Gastroesophageal sphincter (tissue), 4 donors: ENCODE results near the gene RILPL2. TPM values are rescaled to one million over a fixed set of nuclear protein-coding genes. Genes with fewer than 3 reads are reported as not detected.
"Not testable (repeated sequence)": the region's sequence is repeated elsewhere in the genome, so short reads cannot be mapped to it uniquely, and the experiment has no call there.

Source experiments
- ATAC-seq: fragments of 150-250 bp; one replicate; pipeline ENCODE4 v1.9.1; 2016; ENCODE audit warnings: mild to moderate bottlenecking, moderate library complexity
- H3K27ac ChIP-seq, 4 donors: fragments of 200-600 bp; sonication (generic) in 3 of 4; 1 replicate in 3 of 4; 2 replicates in 1 of 4; pipeline ENCODE4 v1.5.1; 2016 to 2019
- H3K27me3 ChIP-seq: fragments of 200-600 bp; sonication (generic); one replicate; pipeline ENCODE4 v1.5.1; 2019
- H3K36me3 ChIP-seq, 2 donors: fragments of 200-600 bp; sonication (generic); one replicate each; pipeline ENCODE4 v1.5.1; 2019; ENCODE audit warnings: control low read depth in 1 of 2
- H3K4me1 ChIP-seq, 3 donors: fragments of 200-600 bp; sonication (generic); 1 replicate in 2 of 3; 2 replicates in 1 of 3; pipeline ENCODE4 v1.5.1; 2016 to 2019; ENCODE audit warnings: control low read depth in 2 of 3
- H3K4me3 ChIP-seq, 2 donors: fragments of 200-600 bp; sonication (generic); one replicate each; pipeline ENCODE4 v1.5.1; 2019; ENCODE audit warnings: mild to moderate bottlenecking in 1 of 2, moderate library complexity in 1 of 2
- H3K9me3 ChIP-seq, 3 donors: fragments of 200-600 bp; sonication (generic); one replicate each; pipeline ENCODE4 v1.5.1; 2017 to 2019; ENCODE audit warnings: control low read depth in 2 of 3
- CTCF ChIP-seq, 4 experiments: fragments of 200-600 bp in 2 of 4; fragments of 450-650 bp in 2 of 4; sonication (generic) in 1 of 4; IDR thresholded peaks; one replicate each; pipeline ENCODE4 v1.5.1; 2017 to 2019; ENCODE audit warnings: antibody characterized with exemption in 4 of 4, mild to moderate bottlenecking in 2 of 4, moderate library complexity in 2 of 4
- EP300 ChIP-seq: sonication (generic); formaldehyde crosslinking; IDR thresholded peaks from one replicate; pipeline ENCODE4 v1.6.1; 2017; ENCODE audit warnings: antibody characterized with exemption, mild to moderate bottlenecking
- POLR2A ChIP-seq, 2 donors: fragments of 450-650 bp; IDR thresholded peaks; one replicate each; pipeline ENCODE4 v1.6.1; 2017; ENCODE audit warnings: antibody characterized with exemption in 2 of 2, mild to moderate bottlenecking in 2 of 2, moderate library complexity in 1 of 2
- POLR2AphosphoS5 ChIP-seq: sonication (generic); formaldehyde crosslinking; IDR thresholded peaks from one replicate; pipeline ENCODE4 v1.6.1; 2017; ENCODE audit warnings: antibody characterized with exemption
- WGBS, 2 donors: methylation state at CpG; one replicate each; pipeline ENCODE4 v1.1.5; 2018; ENCODE audit warnings: low coverage in 1 of 2; 5-methylcytosine and 5-hydroxymethylcytosine counted together
- total RNA-seq, 4 donors: library from RNA; depleted of rRNA; stranded (reverse); fragments of >200 nt; gene quantifications; one replicate each; pipeline ENCODE4 v1.1.0, GENCODE V29; 2016

RILPL2 gene
- total RNA-seq, 4 donors from 2014 or later: 6.2 to 9.2 (median 7.9) TPM

GRCh38 chr12:123428591-123428990 lies 7.9 kb downstream of the RILPL2 start:
- Histone ChIP-seq H3K36me3 (peaks cover 0 to 50% of the 10 kb centered on the region in 2 donors), H3K4me3 (no peak overlapping the region), H3K9me3 (no peaks in the 10 kb centered on the region), H3K27me3 (no peaks in the 10 kb centered on the region), H3K27ac (no peak overlapping the region), H3K4me1 (peaks cover 0 to 18% (median 0%) of the 10 kb centered on the region in 3 donors)
- ATAC-seq: no peak
- WGBS, 2 donors: 85 to 88% methylated on average over 6 of the region's 6 CpGs
- TF ChIP-seq POLR2A (IDR thresholded peaks at IDR 0.05): no peak
- no peak for TF ChIP-seq POLR2AphosphoS5
- TF ChIP-seq CTCF (IDR thresholded peaks at IDR 0.05): no peak
- TF ChIP-seq EP300: no peak

- whole genome bisulfite sequencing, 2 donors: 97 to 100% methylated on average over 1 to 3 of the region's 8 CpGs
- H3K4me1 ChIP-seq: peaks cover 0 to 4% (median 0%) of the 10 kb centered on the region in 3 donors
- peaks cover 0 to 63% of the 10 kb centered on the region in 2 donors for H3K36me3 ChIP-seq
- H3K4me3 ChIP-seq: no peak overlapping the region
- ATAC-seq: no peak
- H3K9me3 ChIP-seq: no peaks in the 10 kb centered on the region
- no peak for TF ChIP-seq CTCF (IDR thresholded peaks at IDR 0.05)
- TF ChIP-seq POLR2A (IDR thresholded peaks at IDR 0.05): no peak
- no peak for TF ChIP-seq EP300
- TF ChIP-seq POLR2AphosphoS5: no peak
- H3K27ac ChIP-seq: no peak overlapping the region
- H3K27me3 ChIP-seq: no peaks in the 10 kb centered on the region
Measured at GRCh38 chr12:123427036-123427769, 9.3 kb downstream of the RILPL2 start.

- TF ChIP-seq CTCF (IDR thresholded peaks at IDR 0.05) (no peak), POLR2AphosphoS5 (no peak), POLR2A (IDR thresholded peaks at IDR 0.05) (no peak), EP300 (no peak)
- no peak overlapping the region for H3K27ac ChIP-seq
- H3K4me3 ChIP-seq: no peak overlapping the region
- H3K4me1 ChIP-seq: no peaks in the 10 kb centered on the region
- peaks cover 0 to 69% of the 10 kb centered on the region in 2 donors for H3K36me3 ChIP-seq
- no peak for ATAC-seq
- 100% methylated on average over 1 of the region's 2 CpGs; no CpG with 5 or more reads in 1 of the 2 donors for WGBS, 2 donors
- no peaks in the 10 kb centered on the region for H3K9me3 ChIP-seq
- no peaks in the 10 kb centered on the region for H3K27me3 ChIP-seq
Measured at GRCh38 chr12:123421314-123421713, 15.2 kb downstream of the RILPL2 start.

DNA sequence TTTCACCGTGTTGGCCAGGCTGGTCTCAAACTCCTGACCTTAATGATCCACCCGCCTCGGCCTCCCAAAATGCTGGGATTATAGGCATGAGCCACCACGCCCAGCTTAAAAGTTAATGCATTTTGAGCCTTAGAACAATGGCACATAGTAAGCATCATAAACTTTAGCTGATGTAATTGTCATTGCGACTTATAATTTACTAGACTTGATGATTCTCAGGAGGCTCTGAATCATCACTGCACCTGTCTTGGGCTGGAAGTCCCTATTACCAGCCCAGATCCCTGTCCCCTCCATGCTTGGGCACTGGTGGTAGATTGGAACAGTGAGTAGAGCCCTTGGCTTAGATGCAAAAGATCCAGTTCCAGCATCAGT lies 26.5 kb downstream of the RILPL2 start:
- 94% methylated on average over 4 of the region's 5 CpGs; no CpG with 5 or more reads in 1 of the 2 donors for WGBS, 2 donors
- H3K4me3 ChIP-seq: no peak overlapping the region
- peaks cover 0 to 3% (median 0%) of the 10 kb centered on the region in 3 donors for H3K4me1 ChIP-seq
- TF ChIP-seq POLR2A (IDR thresholded peaks at IDR 0.05) (no peak), POLR2AphosphoS5 (no peak), EP300 (no peak), CTCF (IDR thresholded peaks at IDR 0.05) (no peak)
- ATAC-seq: no peak
- no peak overlapping the region for H3K27ac ChIP-seq
- peaks cover 0 to 79% of the 10 kb centered on the region in 2 donors for H3K36me3 ChIP-seq
- no peaks in the 10 kb centered on the region for H3K27me3 ChIP-seq
- no peaks in the 10 kb centered on the region for H3K9me3 ChIP-seq

- H3K36me3 ChIP-seq: peaks cover 0 to 79% of the 10 kb centered on the region in 2 donors
- not testable (repeated sequence) for H3K27me3 ChIP-seq, H3K27ac ChIP-seq, H3K4me1 ChIP-seq, H3K4me3 ChIP-seq, H3K9me3 ChIP-seq, ATAC-seq
- 45 to 80% methylated on average over 3 to 10 of the region's 11 CpGs for WGBS, 2 donors
Measured at GRCh38 chr12:123409284-123410040, 27.0 kb downstream of the RILPL2 start.

GRCh38 chr12:123408619-123409018 lies 27.9 kb downstream of the RILPL2 start:
- ATAC-seq, H3K27me3 ChIP-seq, H3K9me3 ChIP-seq, H3K27ac ChIP-seq, H3K4me3 ChIP-seq: not testable (repeated sequence)
- WGBS, 2 donors: no CpG with 5 or more reads among the region's 7 CpGs
- Histone ChIP-seq H3K36me3 (peaks cover 0 to 80% of the 10 kb centered on the region in 2 donors), H3K4me1 (peaks cover 0 to 13% (median 0%) of the 10 kb centered on the region in 3 donors)

DNA sequence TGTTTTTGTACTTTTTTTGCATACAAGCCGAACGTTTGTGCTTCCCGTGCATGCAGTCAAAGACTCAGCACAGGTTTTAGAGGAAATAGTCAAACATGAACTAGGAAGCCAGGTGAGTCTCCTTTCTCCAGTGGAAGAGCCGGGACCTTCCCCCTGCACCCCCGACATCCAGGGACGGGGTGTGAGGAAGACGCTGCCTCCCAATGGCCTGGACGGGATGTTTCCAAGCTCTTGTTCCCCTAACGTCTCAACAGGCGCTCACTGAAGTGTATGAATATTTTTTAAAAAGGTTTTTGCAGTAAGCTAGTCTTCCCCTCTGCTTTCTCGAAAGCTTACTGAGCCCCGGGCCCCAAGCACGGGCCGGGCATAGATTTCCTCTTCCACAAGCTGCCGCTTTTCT lies 28.6 kb downstream of the RILPL2 start:
- ATAC-seq: not testable (repeated sequence)
- H3K36me3 ChIP-seq: peaks cover 0 to 82% of the 10 kb centered on the region in 2 donors
- no CpG with 5 or more reads among the region's 15 CpGs for WGBS, 2 donors

GRCh38 chr12:123407269-123407668 lies 29.2 kb downstream of the RILPL2 start:
- not testable (repeated sequence) for H3K9me3 ChIP-seq, H3K27ac ChIP-seq, ATAC-seq, H3K4me3 ChIP-seq, H3K27me3 ChIP-seq
- 85 to 92% methylated on average over 5 to 15 of the region's 15 CpGs for WGBS, 2 donors
- Histone ChIP-seq H3K36me3 (peaks cover 0 to 82% of the 10 kb centered on the region in 2 donors), H3K4me1 (peaks cover 0 to 26% (median 0%) of the 10 kb centered on the region in 3 donors)

More for the DNA sequence above, 28.6 kb downstream of the RILPL2 start:
- H3K9me3 ChIP-seq, H3K4me3 ChIP-seq, H3K27ac ChIP-seq, H3K27me3 ChIP-seq: not testable (repeated sequence)
- H3K4me1 ChIP-seq: peaks cover 0 to 19% (median 0%) of the 10 kb centered on the region in 3 donors
